Endothelial cell (in vitro differentiated cells): ENCODE measurements around the gene RESF1. TPM values are rescaled to one million over a fixed set of nuclear protein-coding genes. Genes with fewer than 3 reads are reported as not detected.
"Not testable (repeated sequence)": the region's sequence is repeated elsewhere in the genome, so short reads cannot be mapped to it uniquely, and the experiment has no call there.

Experiments
- DNase-seq: peaks from one replicate; pipeline ENCODE4 v3.0.0; 2021; ENCODE audit warnings: low spot score
- H3K27ac Mint-ChIP-seq: one replicate; pipeline ENCODE4 v1.8.0; 2021; ENCODE audit warnings: mixed read lengths, inconsistent platforms; ENCODE audit not compliant: unreplicated experiment
- H3K27me3 Mint-ChIP-seq: one replicate; pipeline ENCODE4 v1.8.0; 2021; ENCODE audit warnings: mild to moderate bottlenecking, moderate library complexity, mixed read lengths, inconsistent platforms; ENCODE audit not compliant: unreplicated experiment
- H3K36me3 Mint-ChIP-seq: one replicate; pipeline ENCODE4 v1.8.0; 2021; ENCODE audit warnings: mild to moderate bottlenecking, low read depth, mixed read lengths, inconsistent platforms; ENCODE audit not compliant: unreplicated experiment
- H3K4me1 Mint-ChIP-seq: one replicate; pipeline ENCODE4 v1.8.0; 2021; ENCODE audit warnings: mild to moderate bottlenecking, mixed read lengths, inconsistent platforms; ENCODE audit not compliant: unreplicated experiment
- H3K4me3 Mint-ChIP-seq: one replicate; pipeline ENCODE4 v1.8.0; 2021; ENCODE audit warnings: mild to moderate bottlenecking, mixed read lengths, inconsistent platforms; ENCODE audit not compliant: unreplicated experiment
- H3K9me3 Mint-ChIP-seq: one replicate; pipeline ENCODE4 v1.8.0; 2021; ENCODE audit warnings: mixed read lengths, inconsistent platforms; ENCODE audit not compliant: unreplicated experiment
- CTCF ChIP-seq: fragments of 200-600 bp; sonication (generic); IDR thresholded peaks from one replicate; pipeline ENCODE4 v1.5.0; 2021; ENCODE audit warnings: antibody characterized with exemption; ENCODE audit not compliant: unreplicated experiment
- total RNA-seq: library from RNA; stranded (reverse); fragmentation: NEBNext Ultra II Directional; extraction: Animal tissue kit (Norgen Biotek cat#: 25700); gene quantifications from one replicate; pipeline ENCODE4 v1.2.1, GENCODE V29; 2021; ENCODE audit not compliant: unreplicated experiment

RESF1 gene
- total RNA-seq, 1 donor from 2014 or later = 104 TPM

- no peak for TF ChIP-seq CTCF
- Mint-ChIP-seq H3K27me3 (no peaks in the 10 kb centered on the region), H3K36me3 (peaks cover 38% of the 10 kb centered on the region), H3K27ac (no peak overlapping the region), H3K4me1 (no peaks in the 10 kb centered on the region), H3K9me3 (peaks cover 23% of the 10 kb centered on the region), H3K4me3 (peak overlapping the region; percentile 14)
- DNase-seq = no peak
Measured at GRCh38 chr12:31944299-31944698, 14.9 kb upstream of the RESF1 start.

- H3K4me1 Mint-ChIP-seq = no peaks in the 10 kb centered on the region
- no peak for TF ChIP-seq CTCF
- no peaks in the 10 kb centered on the region for H3K27me3 Mint-ChIP-seq
- no peak overlapping the region for H3K27ac Mint-ChIP-seq
- peaks cover 34% of the 10 kb centered on the region for H3K36me3 Mint-ChIP-seq
- H3K4me3 Mint-ChIP-seq = no peak overlapping the region
- DNase-seq = no peak
- peaks cover 23% of the 10 kb centered on the region for H3K9me3 Mint-ChIP-seq
Measured at GRCh38 chr12:31947971-31948370, 11.2 kb upstream of the RESF1 start.

GRCh38 chr12:31948697-31949359, 10.4 kb upstream of the RESF1 start:
- H3K27me3 Mint-ChIP-seq, H3K27ac Mint-ChIP-seq, H3K4me1 Mint-ChIP-seq, DNase-seq: not testable (repeated sequence)
- Mint-ChIP-seq H3K9me3 (peaks cover 23% of the 10 kb centered on the region), H3K4me3 (peak overlapping the region; percentile 26), H3K36me3 (peaks cover 32% of the 10 kb centered on the region)

- no peak overlapping the region for H3K4me3 Mint-ChIP-seq
- no peaks in the 10 kb centered on the region for H3K27me3 Mint-ChIP-seq
- DNase-seq = no peak
- no peaks in the 10 kb centered on the region for H3K4me1 Mint-ChIP-seq
- TF ChIP-seq CTCF = no peak
- H3K27ac Mint-ChIP-seq = no peak overlapping the region
- H3K36me3 Mint-ChIP-seq = peaks cover 21% of the 10 kb centered on the region
- H3K9me3 Mint-ChIP-seq = peaks cover 13% of the 10 kb centered on the region
Measured at GRCh38 chr12:31950088-31950487, 9.1 kb upstream of the RESF1 start.

GRCh38 chr12:31950492-31950891, 8.7 kb upstream of the RESF1 start:
- Mint-ChIP-seq H3K9me3 (peaks cover 13% of the 10 kb centered on the region), H3K36me3 (peaks cover 21% of the 10 kb centered on the region), H3K4me1 (no peaks in the 10 kb centered on the region), H3K27ac (no peak overlapping the region), H3K27me3 (no peaks in the 10 kb centered on the region), H3K4me3 (no peak overlapping the region)
- no peak for TF ChIP-seq CTCF
- no peak for DNase-seq
